ENCODE results near the gene RGS17.

Gene RGS17

DNA sequence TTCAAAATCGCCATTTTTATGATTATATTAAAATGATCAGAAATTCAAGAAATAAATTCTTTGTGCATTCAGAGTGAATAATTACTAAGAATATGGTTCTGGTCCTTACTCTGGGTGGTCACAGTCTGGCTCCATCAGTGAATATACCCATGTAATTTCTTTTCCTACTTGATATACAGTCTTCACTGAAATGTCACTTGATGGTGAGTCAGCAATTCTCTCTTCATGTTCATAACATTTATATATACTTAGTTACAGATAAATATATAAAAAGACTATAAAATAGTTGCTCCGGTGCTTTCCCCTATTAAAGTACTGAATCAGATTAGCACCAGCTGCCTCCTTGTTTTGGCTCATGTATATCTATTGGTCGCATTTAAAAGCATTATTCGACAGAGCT is 72.2 kb downstream of the RGS17 start:
- no peak for DNase-seq (ENCODE audit: extremely low read depth, low read depth)
- TF ChIP-seq CTCF (IDR thresholded peaks at IDR 0.05; ENCODE audit: low read depth, low read length, missing control alignments): no peak

DNA sequence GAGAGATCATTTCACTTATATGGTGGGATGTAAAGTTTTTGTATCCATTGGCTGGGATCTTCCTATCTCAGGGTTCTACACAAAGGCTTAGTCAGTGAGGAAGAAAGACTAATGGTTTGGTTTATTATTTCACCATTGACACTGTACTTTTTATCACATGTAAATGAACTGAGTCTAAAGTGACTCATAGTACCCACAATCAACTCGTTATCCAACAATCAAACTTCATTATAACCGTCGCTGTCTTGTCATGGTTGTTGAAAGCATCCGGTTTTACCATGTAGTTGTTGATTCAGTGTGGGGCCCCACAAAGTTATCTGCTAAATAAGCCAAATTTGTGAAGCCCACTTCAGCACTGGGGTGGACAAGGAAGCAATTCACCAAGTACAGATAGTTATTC is 72.8 kb downstream of the RGS17 start:
- no peak for TF ChIP-seq CTCF (IDR thresholded peaks at IDR 0.05; ENCODE audit: low read depth, low read length, missing control alignments)
- H3K4me3 ChIP-seq (replicated peaks; ENCODE audit: low read depth, low read length): no peak overlapping the region
- no peak for DNase-seq (ENCODE audit: extremely low read depth, low read depth)

More for the DNA sequence above, 72.2 kb downstream of the RGS17 start:
- no peak overlapping the region for H3K4me3 ChIP-seq (replicated peaks; ENCODE audit: low read depth, low read length)

DNA sequence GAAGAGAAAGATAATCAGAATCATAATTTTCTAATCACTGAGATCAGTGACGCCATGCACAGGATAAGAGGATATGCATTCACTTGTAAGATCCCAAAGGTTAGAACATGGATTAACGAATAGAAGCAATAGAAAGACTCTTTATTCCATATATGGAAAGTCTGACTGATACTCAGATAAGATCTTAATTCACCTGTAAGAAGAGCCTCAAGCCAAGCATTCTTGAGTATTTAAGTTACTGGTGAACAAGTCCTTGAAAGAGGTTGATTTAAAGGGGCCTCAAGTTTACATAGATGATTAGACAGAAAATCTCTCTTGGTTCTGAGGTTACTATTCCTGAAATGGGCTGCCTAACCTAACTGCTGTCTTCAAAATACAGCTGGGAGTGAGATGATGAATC is 74.8 kb downstream of the RGS17 start:
- no peak for TF ChIP-seq CTCF (IDR thresholded peaks at IDR 0.05; ENCODE audit: low read depth, low read length, missing control alignments)
- DNase-seq (ENCODE audit: extremely low read depth, low read depth): no peak
- no peak overlapping the region for H3K4me3 ChIP-seq (replicated peaks; ENCODE audit: low read depth, low read length)

- H3K4me3 ChIP-seq (replicated peaks; ENCODE audit: low read depth, low read length): no peak overlapping the region
- TF ChIP-seq CTCF (IDR thresholded peaks at IDR 0.05; ENCODE audit: low read depth, low read length, missing control alignments): no peak
- DNase-seq (ENCODE audit: extremely low read depth, low read depth): no peak
Measured at GRCh38 chr6:153051801-153052200, 79.3 kb downstream of the RGS17 start.

DNA sequence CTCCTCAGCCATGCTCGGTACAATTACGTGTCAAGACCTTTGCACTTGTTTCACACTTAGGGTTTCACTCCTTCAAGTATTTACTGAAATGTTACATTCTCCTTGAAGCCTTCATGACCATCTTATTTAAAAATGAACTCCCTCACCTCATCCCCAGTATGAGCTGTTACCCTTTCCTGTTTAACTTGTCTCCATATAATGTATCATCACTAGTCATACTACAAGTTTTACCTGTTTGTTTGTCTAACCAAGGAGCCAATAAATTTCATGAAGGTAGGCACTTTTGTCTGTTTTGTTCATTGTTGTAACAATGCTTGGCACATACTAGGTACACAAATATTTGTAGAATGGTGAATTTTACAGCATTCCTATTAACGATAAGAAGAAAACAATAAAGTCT is 82.5 kb downstream of the RGS17 start:
- TF ChIP-seq CTCF (IDR thresholded peaks at IDR 0.05; ENCODE audit: low read depth, low read length, missing control alignments): no peak
- no peak for DNase-seq (ENCODE audit: extremely low read depth, low read depth)
- H3K4me3 ChIP-seq (replicated peaks; ENCODE audit: low read depth, low read length): no peak overlapping the region

- TF ChIP-seq CTCF (IDR thresholded peaks at IDR 0.05; ENCODE audit: low read depth, low read length, missing control alignments): no peak
- no peak for DNase-seq (ENCODE audit: extremely low read depth, low read depth)
- H3K4me3 ChIP-seq (replicated peaks; ENCODE audit: low read depth, low read length): no peak overlapping the region
Measured at GRCh38 chr6:153047386-153047785, 83.7 kb downstream of the RGS17 start.

GRCh38 chr6:153045271-153045670 is 85.8 kb downstream of the RGS17 start:
- no peak for DNase-seq (ENCODE audit: extremely low read depth, low read depth)
- H3K4me3 ChIP-seq (replicated peaks; ENCODE audit: low read depth, low read length): no peak overlapping the region
- TF ChIP-seq CTCF (IDR thresholded peaks at IDR 0.05; ENCODE audit: low read depth, low read length, missing control alignments): no peak

Data from HFF-Myc (cell line).